Liver (tissue), 3 donors: ENCODE data around the gene BCAP29.

Experiments
- ATF3 ChIP-seq: IDR thresholded peaks from 2 replicates; pipeline ENCODE4 v1.6.1; 2016; ENCODE audit warnings: antibody characterized with exemption
- EGR1 ChIP-seq, 2 donors: IDR thresholded peaks; 2 replicates each; pipeline ENCODE4 v1.6.1; 2016 to 2018; ENCODE audit warnings: antibody characterized with exemption in 2 of 2, low read depth in 2 of 2
- JUND ChIP-seq, 2 donors: IDR thresholded peaks; 2 replicates each; pipeline ENCODE4 v1.6.1; 2016; ENCODE audit warnings: antibody characterized with exemption in 2 of 2
- MAX ChIP-seq: IDR thresholded peaks from 2 replicates; pipeline ENCODE4 v1.6.1; 2016; ENCODE audit warnings: antibody characterized with exemption
- RAD21 ChIP-seq, 2 donors: IDR thresholded peaks; 2 replicates each; pipeline ENCODE4 v1.6.1; 2016; ENCODE audit warnings: antibody characterized with exemption in 2 of 2, mild to moderate bottlenecking in 2 of 2
- SP1 ChIP-seq: IDR thresholded peaks from 2 replicates; pipeline ENCODE4 v1.6.1; 2018; ENCODE audit warnings: antibody characterized with exemption, mild to moderate bottlenecking
- TAF1 ChIP-seq: conservative IDR thresholded peaks from 2 replicates; pipeline ENCODE4 v1.6.1; 2016; ENCODE audit warnings: antibody characterized with exemption, mild to moderate bottlenecking
- YY1 ChIP-seq: IDR thresholded peaks from 2 replicates; pipeline ENCODE4 v1.6.1; 2016; ENCODE audit warnings: antibody characterized with exemption, mild to moderate bottlenecking
- ZBTB33 ChIP-seq: IDR thresholded peaks from 2 replicates; pipeline ENCODE4 v1.6.1; 2016; ENCODE audit warnings: antibody characterized with exemption
- TF ChIP-seq, protein P1 (sequence below): fragments of 150-350 bp; IDR thresholded peaks from 2 replicates; pipeline ENCODE4 v1.5.1; 2017; ENCODE audit warnings: improper control_type of control experiment, low read depth, low read length; ENCODE audit not compliant: missing input control
- TF ChIP-seq, protein P2 (sequence below): IDR thresholded peaks from 2 replicates; pipeline ENCODE4 v1.6.1; 2016; ENCODE audit warnings: antibody characterized with exemption, mild to moderate bottlenecking
- donor health status: healthy.
- donor health status: healthy.

DNA sequence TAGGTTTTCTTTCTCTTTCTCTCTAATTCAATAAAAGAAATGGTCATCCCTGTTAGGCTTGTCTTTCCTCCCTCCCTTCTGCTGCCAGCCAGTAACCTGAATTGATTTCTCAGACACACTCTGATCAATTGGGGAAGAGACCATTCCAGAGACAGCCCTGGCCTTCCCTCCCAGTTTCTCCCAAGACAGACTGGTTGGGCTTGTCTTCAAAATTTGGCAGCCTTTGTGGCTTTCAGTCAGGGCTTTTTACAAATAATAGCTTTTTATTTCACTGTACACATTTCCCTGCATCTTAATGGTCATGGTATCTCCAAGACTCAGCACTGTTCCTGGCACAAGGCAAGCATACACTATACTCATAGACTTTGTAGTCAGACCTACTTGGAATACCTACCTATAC is 33.9 kb downstream of the BCAP29 start:
- TF ChIP-seq, protein P1, sequence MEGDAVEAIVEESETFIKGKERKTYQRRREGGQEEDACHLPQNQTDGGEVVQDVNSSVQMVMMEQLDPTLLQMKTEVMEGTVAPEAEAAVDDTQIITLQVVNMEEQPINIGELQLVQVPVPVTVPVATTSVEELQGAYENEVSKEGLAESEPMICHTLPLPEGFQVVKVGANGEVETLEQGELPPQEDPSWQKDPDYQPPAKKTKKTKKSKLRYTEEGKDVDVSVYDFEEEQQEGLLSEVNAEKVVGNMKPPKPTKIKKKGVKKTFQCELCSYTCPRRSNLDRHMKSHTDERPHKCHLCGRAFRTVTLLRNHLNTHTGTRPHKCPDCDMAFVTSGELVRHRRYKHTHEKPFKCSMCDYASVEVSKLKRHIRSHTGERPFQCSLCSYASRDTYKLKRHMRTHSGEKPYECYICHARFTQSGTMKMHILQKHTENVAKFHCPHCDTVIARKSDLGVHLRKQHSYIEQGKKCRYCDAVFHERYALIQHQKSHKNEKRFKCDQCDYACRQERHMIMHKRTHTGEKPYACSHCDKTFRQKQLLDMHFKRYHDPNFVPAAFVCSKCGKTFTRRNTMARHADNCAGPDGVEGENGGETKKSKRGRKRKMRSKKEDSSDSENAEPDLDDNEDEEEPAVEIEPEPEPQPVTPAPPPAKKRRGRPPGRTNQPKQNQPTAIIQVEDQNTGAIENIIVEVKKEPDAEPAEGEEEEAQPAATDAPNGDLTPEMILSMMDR = no peak
- TF ChIP-seq JUND (IDR thresholded peaks at IDR 0.05) (no peak), SP1 (no peak), MAX (no peak), EGR1 (IDR thresholded peaks at IDR 0.05; ENCODE audit: low read depth in 2 of 2) (no peak), YY1 (no peak), RAD21 (IDR thresholded peaks at IDR 0.05) (no peak), TAF1 (no peak), ZBTB33 (no peak), ATF3 (no peak)
- TF ChIP-seq, protein P2, sequence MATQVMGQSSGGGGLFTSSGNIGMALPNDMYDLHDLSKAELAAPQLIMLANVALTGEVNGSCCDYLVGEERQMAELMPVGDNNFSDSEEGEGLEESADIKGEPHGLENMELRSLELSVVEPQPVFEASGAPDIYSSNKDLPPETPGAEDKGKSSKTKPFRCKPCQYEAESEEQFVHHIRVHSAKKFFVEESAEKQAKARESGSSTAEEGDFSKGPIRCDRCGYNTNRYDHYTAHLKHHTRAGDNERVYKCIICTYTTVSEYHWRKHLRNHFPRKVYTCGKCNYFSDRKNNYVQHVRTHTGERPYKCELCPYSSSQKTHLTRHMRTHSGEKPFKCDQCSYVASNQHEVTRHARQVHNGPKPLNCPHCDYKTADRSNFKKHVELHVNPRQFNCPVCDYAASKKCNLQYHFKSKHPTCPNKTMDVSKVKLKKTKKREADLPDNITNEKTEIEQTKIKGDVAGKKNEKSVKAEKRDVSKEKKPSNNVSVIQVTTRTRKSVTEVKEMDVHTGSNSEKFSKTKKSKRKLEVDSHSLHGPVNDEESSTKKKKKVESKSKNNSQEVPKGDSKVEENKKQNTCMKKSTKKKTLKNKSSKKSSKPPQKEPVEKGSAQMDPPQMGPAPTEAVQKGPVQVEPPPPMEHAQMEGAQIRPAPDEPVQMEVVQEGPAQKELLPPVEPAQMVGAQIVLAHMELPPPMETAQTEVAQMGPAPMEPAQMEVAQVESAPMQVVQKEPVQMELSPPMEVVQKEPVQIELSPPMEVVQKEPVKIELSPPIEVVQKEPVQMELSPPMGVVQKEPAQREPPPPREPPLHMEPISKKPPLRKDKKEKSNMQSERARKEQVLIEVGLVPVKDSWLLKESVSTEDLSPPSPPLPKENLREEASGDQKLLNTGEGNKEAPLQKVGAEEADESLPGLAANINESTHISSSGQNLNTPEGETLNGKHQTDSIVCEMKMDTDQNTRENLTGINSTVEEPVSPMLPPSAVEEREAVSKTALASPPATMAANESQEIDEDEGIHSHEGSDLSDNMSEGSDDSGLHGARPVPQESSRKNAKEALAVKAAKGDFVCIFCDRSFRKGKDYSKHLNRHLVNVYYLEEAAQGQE = no peak
